Fibroblast of peridontal ligament (primary cell): ENCODE data around the gene VAV2.
"Not testable (repeated sequence)": the region's sequence is repeated elsewhere in the genome, so short reads cannot be mapped to it uniquely, and the experiment has no call there.

Experiments
- DNase-seq: peaks from one replicate; pipeline ENCODE4 v3.0.0-alpha.2; 2010; ENCODE audit errors: extremely low read depth

VAV2 gene

DNA sequence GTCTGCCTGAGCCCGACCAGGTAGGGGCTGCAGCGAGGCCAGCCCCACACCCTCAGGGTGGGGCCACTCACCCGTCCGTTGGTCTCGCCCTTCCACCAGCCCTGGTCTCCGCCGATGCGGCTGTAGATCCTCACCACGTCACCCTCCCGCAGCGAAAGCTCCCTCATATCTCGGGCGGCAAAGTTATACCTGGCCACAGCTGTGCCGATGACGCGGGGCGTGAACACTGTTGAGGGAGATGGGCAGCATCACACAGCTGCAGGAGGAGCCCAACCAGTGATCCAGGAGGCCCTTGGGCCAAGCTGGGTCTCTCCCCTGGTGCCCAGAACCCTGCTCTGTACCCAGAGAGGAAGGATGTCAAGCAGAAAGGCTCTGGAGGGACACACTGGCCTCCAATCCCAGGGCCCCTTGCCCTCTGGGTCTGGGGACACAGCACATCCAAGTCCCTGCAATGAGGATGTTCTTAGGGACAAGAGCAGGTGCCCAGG is 223.7 kb downstream of the VAV2 start:
- no peak for DNase-seq

GRCh38 chr9:133767625-133768024 is 224.5 kb downstream of the VAV2 start:
- DNase-seq, result no peak

GRCh38 chr9:133767008-133767407 is 225.1 kb downstream of the VAV2 start:
- DNase-seq, result no peak

DNA sequence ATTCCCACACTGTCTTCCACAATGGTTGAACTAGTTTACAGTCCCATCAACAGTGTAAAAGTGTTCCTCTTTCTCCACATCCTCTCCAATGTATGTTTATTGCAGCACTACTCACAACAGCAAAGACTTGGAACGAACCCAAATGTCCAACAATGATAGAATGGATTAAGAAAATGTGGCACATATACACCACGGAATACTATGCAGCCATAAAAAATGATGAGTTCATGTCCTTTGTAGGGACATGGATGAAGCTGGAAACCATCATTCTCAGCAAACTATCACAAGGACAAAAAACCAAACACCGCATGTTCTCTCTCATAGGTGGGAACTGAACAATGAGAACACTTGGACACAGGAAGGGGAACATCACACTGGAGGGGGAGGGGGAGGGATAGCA is 225.9 kb downstream of the VAV2 start:
- not testable (repeated sequence) for DNase-seq

DNA sequence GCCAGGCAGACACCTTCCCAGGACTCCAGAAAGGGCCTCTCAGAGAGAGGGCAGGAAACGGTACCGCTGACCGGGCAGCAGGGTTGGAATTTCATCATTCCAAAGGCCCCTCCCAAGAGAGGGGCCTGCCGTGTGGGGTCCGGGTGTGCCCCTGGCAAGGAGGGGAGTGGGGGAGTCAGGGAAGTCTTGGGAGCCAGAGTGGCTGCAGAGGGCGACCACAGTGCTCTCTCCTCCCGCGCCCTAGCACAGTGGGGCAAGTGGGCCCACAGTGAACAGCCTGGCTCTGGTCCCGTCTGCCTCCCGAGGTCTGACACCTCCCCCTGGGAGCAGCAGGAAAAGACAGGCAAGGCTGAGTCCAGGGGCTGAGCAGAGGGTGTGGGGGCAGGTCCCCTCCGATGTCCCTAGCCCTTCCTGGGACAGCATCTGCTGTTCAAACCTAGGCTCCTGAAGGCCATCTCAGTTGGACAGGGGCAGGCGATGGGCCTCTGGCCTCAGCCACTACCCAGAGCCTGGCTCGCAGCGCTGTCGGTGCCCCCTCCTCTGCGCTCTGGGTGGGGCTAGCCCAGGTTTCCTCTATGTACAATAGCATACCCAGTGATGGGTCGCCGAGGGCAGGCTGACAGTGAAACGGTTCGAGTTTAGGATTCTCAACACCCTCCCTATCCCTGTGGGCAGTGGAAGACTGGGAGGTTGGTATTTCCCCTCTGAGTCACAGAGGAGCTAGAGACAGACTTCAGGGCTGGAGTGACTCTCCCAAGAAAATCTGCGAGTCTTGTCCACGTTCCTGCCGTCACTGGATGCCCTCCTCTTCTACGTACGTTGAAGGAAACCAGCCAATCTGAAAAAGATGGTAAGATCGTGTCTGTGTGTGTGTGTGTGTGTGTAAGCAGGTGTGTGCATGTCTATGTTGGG is 228.6 kb downstream of the VAV2 start:
- DNase-seq, result peak; percentile 21

DNA sequence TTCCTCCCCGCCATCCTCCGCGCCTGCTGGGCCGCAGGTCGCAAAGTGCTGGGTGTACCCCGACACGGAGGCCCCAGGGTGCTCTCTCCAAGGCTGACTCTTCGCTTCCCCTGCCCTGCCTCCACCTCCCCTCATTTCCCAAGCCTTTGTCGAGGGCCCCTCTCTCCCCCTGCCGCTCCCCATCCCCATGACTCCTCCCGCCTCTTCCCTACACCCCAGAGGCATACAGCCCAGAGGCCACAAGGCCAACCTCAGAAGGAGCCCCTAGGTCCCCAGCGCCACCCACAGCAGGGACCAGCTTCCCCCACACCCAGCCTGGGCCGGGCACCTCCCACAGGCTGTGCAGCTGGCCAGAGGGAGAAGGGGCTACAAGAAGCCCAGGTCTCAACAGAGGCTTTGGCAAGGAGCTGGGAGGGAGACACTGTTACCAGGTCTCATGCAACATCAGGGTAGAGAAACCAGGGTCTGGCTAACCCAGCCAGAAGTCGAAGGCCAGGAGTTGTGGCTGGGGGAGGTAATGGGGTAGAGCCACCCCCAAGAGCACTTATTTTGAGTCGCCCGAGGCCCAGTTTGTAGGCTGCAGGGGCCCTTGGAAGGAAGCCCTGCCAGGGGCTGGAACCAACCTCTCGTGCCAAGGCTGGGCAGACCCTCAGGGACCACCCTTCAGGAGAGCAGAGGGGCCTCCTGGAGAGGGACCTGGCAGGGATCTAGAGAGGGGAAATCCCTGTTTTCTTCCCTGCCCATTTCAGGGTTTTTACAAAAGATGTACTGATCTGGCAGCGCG is 229.4 kb downstream of the VAV2 start:
- DNase-seq, result no peak

GRCh38 chr9:133761641-133762248 is 230.4 kb downstream of the VAV2 start:
- no peak for DNase-seq

DNA sequence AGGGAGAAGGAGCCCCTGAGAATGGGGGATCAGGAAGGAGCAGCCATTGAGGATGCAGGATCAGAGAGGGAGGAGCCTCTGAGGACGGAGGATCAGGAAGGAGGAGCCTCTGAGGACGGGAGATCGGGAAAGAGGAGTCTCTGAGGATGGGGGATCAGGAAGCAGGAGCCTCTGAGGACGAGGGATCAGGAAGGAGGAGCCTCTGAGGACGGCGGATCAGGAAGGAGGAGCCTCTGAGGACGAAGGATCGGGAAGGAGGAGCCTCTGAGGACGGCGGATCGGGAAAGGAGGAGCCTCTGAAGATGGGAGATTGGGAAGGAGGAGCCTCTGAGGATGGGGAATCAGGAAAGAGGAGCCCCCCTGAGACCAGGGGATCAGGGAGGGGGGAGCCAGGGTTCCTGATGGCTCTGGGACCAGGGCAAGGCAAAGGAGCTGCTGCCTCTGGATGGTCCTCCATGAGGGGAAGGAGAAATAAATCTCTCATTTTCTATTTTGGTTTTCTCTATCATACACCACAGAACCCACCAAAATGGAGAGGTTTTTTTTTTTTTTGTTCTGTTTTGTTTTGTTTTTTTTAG is 231.3 kb downstream of the VAV2 start:
- no peak for DNase-seq

DNA sequence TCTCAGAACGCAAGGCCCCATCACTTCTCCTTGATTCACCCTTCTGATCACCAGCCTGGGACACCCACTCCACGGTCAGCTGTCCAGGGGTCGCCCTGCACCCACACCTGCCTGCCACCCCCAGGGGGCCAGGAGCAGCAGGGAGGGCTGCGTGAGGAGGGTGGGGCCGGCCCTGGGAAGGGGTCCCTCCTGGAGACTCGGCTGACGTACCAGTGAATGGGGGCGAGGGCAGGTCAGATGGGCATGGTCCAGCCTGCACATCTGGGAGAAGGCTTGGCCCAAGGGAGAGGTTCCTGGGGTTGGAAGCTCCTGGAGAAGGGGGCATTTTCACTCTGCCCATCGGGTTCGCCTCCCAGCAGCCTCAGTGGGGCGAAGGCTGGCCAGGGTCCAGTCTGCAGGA is 232.2 kb downstream of the VAV2 start:
- no peak for DNase-seq

DNA sequence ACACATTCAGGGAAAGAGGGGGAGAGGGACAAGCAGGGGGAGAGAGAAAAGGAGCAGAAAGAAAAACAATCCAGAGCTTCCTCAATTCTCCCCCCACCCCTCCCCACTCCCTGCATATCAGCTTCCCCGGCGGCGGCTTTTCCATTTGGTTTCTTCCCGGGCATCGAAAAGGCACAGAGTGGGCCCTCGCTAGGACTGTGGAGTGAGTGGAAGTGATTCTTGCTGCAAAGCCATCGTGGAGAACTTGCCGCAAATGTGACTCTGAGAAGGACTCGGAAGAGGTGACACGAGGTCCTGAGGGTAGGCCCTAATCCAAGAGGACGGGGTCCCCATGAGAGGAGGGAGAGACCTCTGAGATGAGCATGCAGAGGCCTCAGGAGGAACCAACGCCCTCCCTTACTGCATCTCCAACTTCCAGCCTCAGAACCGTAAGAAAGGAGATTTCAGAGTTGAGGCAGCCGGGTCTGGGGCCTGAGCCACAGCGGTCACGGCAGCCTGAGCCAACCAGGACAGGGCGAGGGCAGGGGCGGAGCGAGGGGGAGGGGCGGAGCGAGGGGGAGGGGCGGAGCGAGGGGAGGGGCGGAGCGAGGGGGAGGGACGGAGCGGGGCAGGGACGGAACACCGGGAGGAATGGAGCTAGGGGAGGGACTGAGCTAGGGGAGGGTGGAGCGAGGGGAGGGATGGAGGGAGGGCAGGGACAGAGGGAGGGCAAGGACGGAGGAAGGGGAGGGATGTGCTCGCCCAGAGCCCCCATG is 232.8 kb downstream of the VAV2 start:
- DNase-seq, result peak; percentile 17

- no peak for DNase-seq
These were observed 233.9 kb downstream of the VAV2 start for GRCh38 chr9:133758228-133758627.

DNA sequence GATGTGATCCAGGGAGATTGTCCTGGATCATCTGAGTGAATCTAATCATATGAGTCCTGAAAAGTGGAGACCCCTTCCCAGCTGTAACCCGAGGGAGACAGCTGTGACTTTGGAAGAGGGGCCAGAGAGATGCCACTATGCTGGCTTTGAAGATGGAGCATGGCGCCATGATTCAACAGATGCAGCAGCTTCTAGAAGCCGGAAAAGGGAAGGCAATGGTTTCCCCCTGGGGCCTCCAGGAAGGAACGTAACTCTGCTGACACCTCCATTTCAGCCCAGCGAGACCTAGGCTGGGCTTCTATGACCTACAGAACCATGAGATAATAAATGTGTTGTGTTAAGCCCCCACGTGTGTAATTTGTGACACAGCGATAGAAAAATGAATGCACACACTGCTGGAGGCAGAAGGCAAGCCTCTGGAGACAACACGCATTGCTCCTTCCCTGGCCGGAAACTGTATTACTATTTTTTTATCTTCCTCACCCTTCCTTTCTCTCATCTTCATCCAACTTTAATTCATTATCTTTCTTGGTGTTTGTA is 237.4 kb downstream of the VAV2 start:
- DNase-seq, result no peak

DNA sequence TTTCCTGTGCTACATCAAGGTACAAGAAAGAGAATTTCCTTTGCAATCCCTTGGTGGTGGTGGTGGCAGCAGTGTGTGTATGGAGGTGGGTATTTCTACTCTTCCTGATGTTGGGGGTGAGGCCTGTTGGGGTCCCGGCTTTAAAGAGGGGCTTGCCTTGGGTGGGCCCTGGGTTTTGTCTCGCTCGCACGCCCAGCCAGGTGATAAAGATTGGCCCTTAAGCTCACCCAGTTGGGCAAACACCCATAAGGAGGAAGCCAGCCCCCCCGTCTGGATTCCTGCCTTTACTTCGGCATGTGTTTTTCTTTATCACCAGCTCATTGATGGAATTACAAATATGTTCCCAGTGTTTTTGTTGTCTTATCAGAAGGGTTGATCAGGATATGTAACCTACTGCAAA is 237.9 kb downstream of the VAV2 start:
- DNase-seq, result no peak

DNA sequence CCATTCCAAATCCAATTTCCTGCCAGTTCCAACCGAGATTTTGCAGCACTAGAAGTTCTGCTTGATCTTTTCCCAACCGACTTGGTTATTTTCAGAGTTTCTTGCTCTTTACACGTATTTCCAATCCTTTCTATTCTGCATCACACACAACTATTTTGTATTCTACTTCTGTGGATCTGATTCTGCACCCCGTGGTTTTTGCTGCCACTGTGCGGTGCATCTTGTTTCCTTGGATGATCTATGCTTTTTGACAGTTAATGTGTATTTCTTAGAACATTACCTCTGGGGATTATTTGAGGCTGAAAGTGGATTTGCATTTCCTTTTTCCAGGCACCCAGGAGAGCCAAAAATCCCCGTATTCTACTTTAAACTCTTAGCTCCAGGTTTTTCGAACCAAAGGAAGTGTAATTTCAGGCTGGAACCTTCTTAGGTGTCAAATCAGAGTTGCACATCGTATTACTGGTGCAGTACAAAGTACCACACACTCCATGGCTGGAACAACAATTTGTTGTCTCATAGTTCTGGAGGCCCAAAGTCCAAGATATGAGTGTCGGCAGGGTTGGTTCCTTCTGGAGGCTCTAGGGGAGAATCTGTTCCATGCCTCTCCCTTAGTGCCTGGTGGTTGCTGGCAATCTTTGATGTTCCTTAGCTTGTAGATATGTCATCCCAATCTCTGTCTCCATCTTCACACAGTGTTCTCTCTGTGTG is 239.2 kb downstream of the VAV2 start:
- no peak for DNase-seq

DNA sequence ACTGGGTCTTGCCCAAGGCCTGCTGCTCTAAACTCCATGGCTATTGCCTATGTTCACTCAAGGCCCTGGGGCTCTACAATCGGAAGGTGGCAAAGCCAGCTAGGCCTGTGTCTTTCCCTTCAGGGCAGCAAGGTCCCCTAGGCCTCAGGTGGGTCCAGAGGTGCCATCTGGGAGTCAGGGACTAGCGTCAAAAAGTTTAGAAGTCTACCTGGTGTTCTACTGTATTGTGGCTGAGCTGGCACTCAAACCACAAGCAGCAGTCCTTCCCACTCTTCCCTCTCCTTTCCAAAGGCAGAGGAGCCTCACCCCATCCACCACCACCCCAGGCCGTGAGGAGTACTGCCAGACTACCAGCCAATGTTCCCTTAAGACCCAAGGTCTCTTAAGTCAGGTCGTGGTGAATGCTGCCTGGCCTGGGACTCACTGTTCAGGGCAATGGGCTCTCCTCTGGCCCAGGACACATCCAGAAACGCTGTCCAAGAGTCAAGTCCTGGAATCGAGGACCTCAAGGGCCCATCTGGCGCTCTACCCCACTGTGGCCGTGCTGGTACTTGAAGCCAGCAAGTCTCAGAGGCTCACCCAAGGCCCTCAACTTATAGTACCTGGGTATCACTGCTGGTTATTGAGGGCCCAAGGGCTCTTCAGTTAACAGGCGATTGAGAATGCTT is 241.0 kb downstream of the VAV2 start:
- DNase-seq, result no peak

- no peak for DNase-seq
These were observed 244.8 kb downstream of the VAV2 start for GRCh38 chr9:133747309-133747708.

GRCh38 chr9:133744528-133744927 is 247.6 kb downstream of the VAV2 start:
- not testable (repeated sequence) for DNase-seq

GRCh38 chr9:133742849-133743444 is 249.2 kb downstream of the VAV2 start:
- DNase-seq, result peak; percentile 54

- no peak for DNase-seq
These were observed 249.9 kb downstream of the VAV2 start for GRCh38 chr9:133742251-133742650.
